AG10803 (cell line): ENCODE measurements around the gene FRAS1.
A peak's percentile ranks its signal among the peaks of the same experiment; 100 is the strongest.
"Not testable (repeated sequence)": the region's sequence is repeated elsewhere in the genome, so short reads cannot be mapped to it uniquely, and the experiment has no call there.

Experiments
- DNase-seq: peaks from one replicate; pipeline ENCODE4 v3.0.0; 2010; ENCODE audit warnings: low read depth
- H3K4me3 ChIP-seq: 2 replicates; pipeline ENCODE4 v1.5.1; 2011; ENCODE audit warnings: mild to moderate bottlenecking, low read length, control low read depth
- CTCF ChIP-seq: conservative IDR thresholded peaks from 2 replicates; pipeline ENCODE4 v1.5.1; 2011; ENCODE audit warnings: mild to moderate bottlenecking, low read length, control low read depth, inconsistent platforms

FRAS1 gene

GRCh38 chr4:78119698-78120097 lies 62.6 kb downstream of the FRAS1 start:
- no peak for TF ChIP-seq CTCF
- DNase-seq = peak; percentile 6

GRCh38 chr4:78120144-78120880 lies 63.2 kb downstream of the FRAS1 start:
- no peak for DNase-seq
- TF ChIP-seq CTCF = no peak
- no peak overlapping the region for H3K4me3 ChIP-seq

More at GRCh38 chr4:78119698-78120097, 62.6 kb downstream of the FRAS1 start:
- no peak overlapping the region for H3K4me3 ChIP-seq

GRCh38 chr4:78121338-78121904 lies 64.3 kb downstream of the FRAS1 start:
- no peak for TF ChIP-seq CTCF
- no peak overlapping the region for H3K4me3 ChIP-seq
- DNase-seq = no peak

- not testable (repeated sequence) for H3K4me3 ChIP-seq, DNase-seq
Measured at GRCh38 chr4:78125834-78126331, 68.8 kb downstream of the FRAS1 start.

- no peak overlapping the region for H3K4me3 ChIP-seq
- DNase-seq = no peak
- TF ChIP-seq CTCF = no peak
Measured at GRCh38 chr4:78129383-78130108, 72.4 kb downstream of the FRAS1 start.

- H3K4me3 ChIP-seq = no peak overlapping the region
- no peak for TF ChIP-seq CTCF
- peak; percentile 70 for DNase-seq
Measured at GRCh38 chr4:78131403-78131802, 74.3 kb downstream of the FRAS1 start.
